GM12878 (cell line): Measurements from ENCODE around the gene IRS2. TPM values are rescaled to one million over a fixed set of nuclear protein-coding genes. Genes with fewer than 3 reads are reported as not detected.

Experiments used
- IRF3 ChIP-seq: fragments of 450-650 bp; IDR thresholded peaks from 2 replicates; pipeline ENCODE4 v1.6.1; 2014; ENCODE audit warnings: mild to moderate bottlenecking
- KDM1A ChIP-seq: fragments of 200-600 bp; sonication (generic); IDR thresholded peaks from 2 replicates; pipeline ENCODE4 v1.6.1; 2016; ENCODE audit warnings: borderline replicate concordance
- PKNOX1 ChIP-seq: fragments of 450-650 bp; IDR thresholded peaks from 2 replicates; pipeline ENCODE4 v1.6.1; 2016; ENCODE audit warnings: mild to moderate bottlenecking
- TCF12 ChIP-seq: IDR thresholded peaks from 2 replicates; pipeline ENCODE4 v1.6.1; 2011; ENCODE audit warnings: low read depth, mild to moderate bottlenecking, low read length
- TCF7 ChIP-seq: IDR thresholded peaks from 2 replicates; pipeline ENCODE4 v1.6.1; 2014; ENCODE audit warnings: antibody characterized with exemption, borderline replicate concordance
- ZNF592 ChIP-seq: fragments of 450-650 bp; IDR thresholded peaks from 2 replicates; pipeline ENCODE4 v1.6.1; 2017; ENCODE audit warnings: mild to moderate bottlenecking, moderate library complexity
- ZNF687 ChIP-seq: fragments of 450-650 bp; IDR thresholded peaks from 2 replicates; pipeline ENCODE4 v1.6.1; 2017; ENCODE audit warnings: mild to moderate bottlenecking, moderate library complexity
- polyA plus RNA-seq, 11 experiments: library from polyadenylated mRNA; depleted of rRNA in 4 of 11; unstranded in 6 of 11; stranded (reverse) in 5 of 11; fragments of >200 nt; fragmentation: Nextera tagmentation in 4 of 11; fragmentation: Illumina TruSeq in 1 of 11; extraction: Ambion mirVana in 4 of 11; extraction: Trizol in 1 of 11; gene quantifications; 1 replicate in 1 of 11; 2 replicates in 10 of 11; pipeline versions ENCODE4 v1.2.1 to v1.2.3, GENCODE V29; 2011 to 2016; ENCODE audit warnings: inconsistent platforms in 2 of 11, missing spikeins in 2 of 11, low read depth in 1 of 11
- total RNA-seq, 4 experiments: library from RNA; depleted of rRNA in 3 of 4; stranded (reverse); fragments of >200 nt in 3 of 4; fragmentation: Illumina TruSeq in 1 of 4; extraction: Trizol in 1 of 4; gene quantifications; 2 replicates each; pipeline versions ENCODE4 v1.2.1 to v1.2.3, GENCODE V29; 2013 to 2021

Gene IRS2
- total and polyA plus RNA-seq, 10 of the 15 experiments (the other 5 are each of a cell fraction or from before 2014, with no cell fraction given): 0.01 to 0.31 (median 0.07) TPM; not detected in 6

GRCh38 chr13:109786457-109787134 lies at the start of gene IRS2 (continued):
- TF ChIP-seq ZNF592 (no peak), ZNF687 (0 out of 2 replicates have a peak, but pooled peaks have one; percentile 30), IRF3 (no peak), TCF7 (no peak), KDM1A (no peak), TCF12 (peak; percentile 48; the same call in 1 of the 2 replicates), PKNOX1 (peak; percentile 85)
